Muscle of back (tissue), 11 donors: ENCODE results near the gene IFI6. TPM values are rescaled to one million over a fixed set of nuclear protein-coding genes. Genes with fewer than 3 reads are reported as not detected.
"Not testable (repeated sequence)": the region's sequence is repeated elsewhere in the genome, so short reads cannot be mapped to it uniquely, and the experiment has no call there.

Source experiments
- DNase-seq, 3 donors: peaks; one replicate each; pipeline versions ENCODE4 v3.0.0 to v3.0.0-alpha.2; 2013
- polyA plus RNA-seq, 10 donors: library from polyadenylated mRNA; unstranded; fragments of 120-200 nt; gene quantifications; one replicate each; pipeline ENCODE4 v1.2.1, GENCODE V29; 2013; ENCODE audit not compliant: insufficient read length in 10 of 10

Gene IFI6
- polyA plus RNA-seq, 10 donors, result 45.3 to 80.8 (median 67.3) TPM

- no peak for DNase-seq
Measured at GRCh38 chr1:27632387-27633297, 39.4 kb downstream of the IFI6 start.

DNA sequence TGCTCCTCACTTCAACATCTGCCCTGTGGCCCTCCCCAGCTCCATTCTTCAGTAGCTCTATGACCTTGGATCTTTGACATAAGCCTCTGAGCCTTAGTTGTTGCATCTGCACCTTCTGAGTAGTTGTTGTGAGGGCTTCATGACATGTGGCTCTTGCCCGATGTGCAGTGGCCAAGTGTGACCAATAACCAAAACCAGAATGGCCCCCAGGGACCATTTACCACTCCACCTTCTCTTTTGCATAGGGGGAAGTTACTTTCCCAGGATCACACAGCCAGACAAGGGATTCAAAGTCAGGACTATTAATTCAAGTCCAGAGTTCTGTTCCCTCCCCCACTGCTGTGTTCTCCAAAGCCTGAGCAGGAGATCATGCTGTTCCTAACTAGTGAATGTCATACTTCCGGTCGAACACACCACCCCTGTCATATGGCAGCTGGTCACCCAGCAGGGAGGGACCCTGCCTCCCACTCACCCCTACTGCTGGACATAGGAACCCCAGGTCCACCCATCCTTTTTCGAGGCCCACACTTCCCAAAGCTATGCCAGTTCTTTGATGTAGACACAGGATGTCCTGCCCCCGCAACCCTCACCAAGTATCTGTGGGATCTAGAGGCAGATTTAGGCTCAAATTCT, 41.0 kb downstream of the IFI6 start:
- DNase-seq, result no peak

DNA sequence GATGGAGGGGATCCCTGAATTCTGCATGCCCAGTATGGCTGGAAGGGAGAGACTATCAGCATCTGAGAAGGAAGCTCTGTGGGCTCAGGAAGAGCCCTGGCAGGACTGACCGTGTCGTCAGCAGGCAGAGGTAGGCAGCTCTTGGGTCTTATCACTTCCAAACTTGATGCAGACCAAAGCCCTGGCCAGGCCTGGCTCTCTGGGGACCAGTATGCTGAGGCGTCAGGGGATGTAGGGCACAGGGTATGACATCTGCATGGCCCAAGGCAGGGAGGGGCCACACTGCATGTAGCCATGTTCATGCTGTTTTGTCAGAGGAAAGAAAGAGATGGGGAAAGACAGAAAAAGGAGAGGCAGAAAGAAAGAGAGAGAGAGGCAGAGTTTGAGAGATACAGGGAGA, 43.3 kb downstream of the IFI6 start:
- no peak for DNase-seq

GRCh38 chr1:27627733-27628132, 44.3 kb downstream of the IFI6 start:
- DNase-seq, result not testable (repeated sequence)

DNA sequence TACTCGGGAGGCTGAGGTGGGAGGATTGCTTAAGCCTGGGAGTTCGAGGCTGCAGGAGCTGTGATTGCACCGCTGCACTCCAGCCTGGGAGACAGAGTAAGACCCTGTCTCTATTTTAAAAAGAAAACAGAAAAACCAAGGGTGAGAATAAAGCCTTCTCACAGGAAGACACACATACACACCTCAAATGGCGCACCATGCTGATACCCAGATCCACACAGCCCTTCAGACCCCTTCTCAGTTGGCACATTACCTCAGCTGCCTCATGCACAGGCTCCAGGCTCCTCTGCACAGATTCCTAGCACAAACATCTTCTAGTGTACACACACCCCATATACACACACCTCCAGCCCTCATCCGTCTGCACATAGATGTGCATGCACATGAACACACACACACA, 44.9 kb downstream of the IFI6 start:
- DNase-seq, result no peak

DNA sequence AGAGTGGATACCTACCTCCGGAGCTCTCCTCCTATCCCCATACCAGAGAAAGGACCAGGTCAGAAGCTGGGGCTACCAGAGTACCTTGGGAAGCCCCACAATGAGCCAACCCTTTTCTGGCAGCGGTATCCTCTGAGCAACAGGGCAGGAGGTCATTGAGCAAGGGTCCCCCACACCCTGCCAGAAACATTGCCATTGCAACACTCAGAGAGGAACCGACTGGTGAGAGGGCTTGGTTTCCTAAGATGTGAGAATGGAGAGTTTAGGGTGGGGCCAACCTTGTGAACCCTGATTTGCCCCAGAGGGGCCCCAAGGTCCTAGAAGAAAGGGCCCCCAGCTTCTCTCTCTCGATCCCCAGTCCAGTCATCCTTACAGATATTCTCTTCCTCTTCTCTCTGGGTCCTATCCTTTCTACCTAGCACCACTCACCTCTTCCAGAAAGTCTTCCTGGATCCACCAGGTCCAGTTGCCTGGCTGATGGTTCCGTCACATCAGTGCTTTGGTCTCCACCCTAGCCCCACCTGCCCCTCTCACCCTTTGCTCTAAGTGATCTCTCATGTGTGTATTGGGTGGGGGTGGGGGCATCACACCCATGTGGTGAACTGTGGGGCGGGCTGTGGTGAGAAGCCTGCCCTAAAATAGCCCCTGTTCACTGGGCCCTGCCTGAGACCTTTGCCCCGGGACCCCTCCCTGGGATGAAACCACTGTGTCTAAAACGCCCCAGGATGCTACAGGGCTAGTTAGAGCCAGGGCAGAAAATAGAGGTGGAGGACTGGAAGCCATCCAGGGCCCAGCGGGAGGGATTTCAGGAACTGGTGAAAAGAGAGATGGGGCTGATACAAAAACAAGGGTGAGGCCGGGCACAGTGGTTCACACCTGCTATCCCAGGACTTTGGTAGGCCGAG, 45.7 kb downstream of the IFI6 start:
- DNase-seq, result no peak

- DNase-seq, result no peak
Measured at GRCh38 chr1:27624467-27625178, 47.4 kb downstream of the IFI6 start.

DNA sequence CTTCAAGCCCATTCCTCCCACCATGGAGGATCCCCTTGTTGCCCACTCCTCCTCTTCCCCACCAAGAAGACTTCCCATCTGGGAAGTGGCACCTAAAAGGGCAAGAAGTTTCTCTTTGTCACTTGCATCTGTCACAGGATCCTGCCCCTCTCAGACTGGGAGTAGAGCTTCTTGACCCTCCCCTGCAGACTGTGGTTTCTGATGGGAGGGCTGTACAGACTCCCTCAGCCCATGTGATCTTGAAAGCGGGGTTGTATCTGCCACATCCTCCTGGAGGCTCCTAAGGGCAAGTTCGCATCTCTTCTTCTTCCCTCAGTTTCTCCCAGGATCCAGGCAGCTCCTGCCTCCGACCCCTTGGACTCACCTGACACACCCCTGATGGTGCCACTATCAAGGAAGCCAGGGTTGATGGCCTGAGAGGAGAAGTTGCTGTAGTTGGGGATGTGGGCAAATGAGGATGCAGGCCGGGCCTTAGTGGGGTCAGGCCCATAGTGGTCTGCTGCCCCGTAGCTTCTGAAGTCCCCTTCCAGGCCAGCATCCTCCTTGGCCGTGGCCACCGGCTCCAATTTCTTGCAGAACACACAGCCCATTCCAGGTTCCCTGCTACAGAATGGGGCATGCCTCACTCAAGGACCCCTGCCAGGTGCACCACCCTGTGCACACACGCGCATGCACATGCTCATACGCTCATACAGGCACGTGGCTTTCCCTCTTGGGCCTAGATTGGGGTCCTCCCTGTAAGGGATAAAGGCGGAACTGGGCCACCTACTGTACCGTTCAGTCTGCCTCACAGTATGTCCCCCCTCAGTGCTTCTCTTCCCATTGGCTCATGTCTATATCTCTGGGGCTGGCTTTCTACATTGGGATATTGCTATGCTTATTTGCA, 48.4 kb downstream of the IFI6 start:
- no peak for DNase-seq

- DNase-seq, result no peak
Measured at GRCh38 chr1:27622828-27623227, 49.2 kb downstream of the IFI6 start.

DNA sequence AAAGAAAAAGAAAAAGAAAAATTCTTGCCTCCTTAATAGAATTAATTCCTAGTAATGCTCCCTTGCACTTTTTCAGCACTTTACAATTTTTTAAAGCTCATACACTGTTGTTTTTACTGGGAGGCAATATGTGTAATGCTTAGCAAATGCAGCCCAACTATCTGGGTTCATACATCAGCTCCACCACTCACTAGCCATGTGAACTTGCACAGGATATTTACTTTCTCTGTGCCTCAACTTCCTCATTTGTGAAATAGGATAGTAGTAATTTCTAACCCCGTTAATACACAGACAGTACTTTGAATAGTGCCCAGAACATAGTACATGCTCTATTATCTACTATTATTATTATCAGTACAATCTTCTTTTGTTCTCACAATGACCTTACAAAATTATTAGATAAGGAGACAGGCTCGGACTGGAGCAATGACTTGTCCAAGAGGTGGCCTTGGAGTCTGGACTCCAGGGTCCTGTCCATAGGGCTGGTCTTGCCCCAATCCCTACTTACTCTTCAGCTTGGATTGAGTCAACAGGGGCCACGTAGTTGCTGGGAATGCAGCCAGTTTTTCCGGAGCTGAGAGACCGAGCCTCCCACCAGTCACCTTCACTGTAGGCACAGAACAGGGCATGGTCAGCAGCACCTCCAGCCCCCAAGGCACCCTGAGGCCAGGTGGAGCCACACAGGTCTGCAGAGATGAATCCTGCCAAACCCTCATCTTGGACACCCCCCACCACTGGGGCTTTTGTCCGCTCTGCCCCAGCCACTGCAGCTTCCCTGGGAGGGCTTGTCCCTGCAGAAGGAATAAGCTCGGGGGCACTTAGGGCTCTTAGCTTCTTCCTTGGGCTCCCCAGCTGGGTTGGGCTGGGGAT, 50.7 kb downstream of the IFI6 start:
- DNase-seq, result no peak

DNA sequence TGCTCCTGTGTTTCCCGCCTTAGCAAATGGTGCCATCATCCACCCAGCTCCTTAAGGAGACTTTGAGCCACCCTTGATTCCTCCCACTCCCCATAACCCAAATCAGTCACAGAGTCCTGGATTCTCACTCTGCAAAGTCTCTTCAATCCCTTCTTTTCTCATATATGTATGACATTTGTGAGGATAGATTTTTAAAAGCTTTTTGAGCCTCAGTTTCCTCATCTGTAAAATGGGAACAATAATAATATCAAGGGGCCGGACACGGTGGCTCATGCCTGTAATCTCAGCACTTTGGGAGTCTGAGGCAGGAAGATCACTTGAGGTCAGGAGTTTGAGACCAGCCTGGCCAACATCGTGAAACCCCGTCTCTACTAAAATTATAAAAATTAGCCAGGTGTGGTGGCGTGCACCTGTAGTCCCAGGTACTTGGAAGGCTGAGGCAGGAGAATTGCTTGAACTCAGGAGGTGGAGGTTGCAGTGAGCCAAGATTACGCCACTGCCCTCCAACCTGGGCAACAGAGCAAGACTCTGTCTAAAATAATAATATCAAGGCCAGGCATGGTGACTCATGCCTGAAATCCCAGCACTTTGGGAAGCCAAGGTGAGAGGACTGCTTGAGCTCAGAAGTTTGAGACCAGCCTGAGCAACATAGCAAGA, 52.1 kb downstream of the IFI6 start:
- not testable (repeated sequence) for DNase-seq

GRCh38 chr1:27618341-27619082, 53.5 kb downstream of the IFI6 start:
- DNase-seq, result peak in 1 of 3 donors; percentile 14

DNA sequence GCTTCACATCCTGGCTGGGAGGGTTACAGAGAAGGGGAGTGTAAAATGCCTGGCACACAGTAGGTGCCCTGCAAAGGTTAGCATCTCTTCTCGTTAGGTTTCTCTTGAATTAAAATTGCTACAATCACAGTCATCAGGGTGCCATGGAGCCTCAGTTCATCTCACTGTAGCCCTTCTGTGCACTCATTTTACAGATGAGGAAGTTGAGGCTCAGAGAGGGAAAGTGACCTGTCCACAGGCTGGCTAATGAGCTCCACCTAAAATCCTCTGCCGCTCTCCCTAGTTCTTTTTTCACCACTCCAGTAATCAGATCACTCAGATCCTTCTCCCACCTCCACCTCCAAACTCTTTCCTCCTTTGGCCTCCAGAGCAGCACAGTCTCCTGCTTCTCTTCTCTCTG, 54.6 kb downstream of the IFI6 start:
- DNase-seq, result no peak

GRCh38 chr1:27616441-27616840, 55.6 kb downstream of the IFI6 start:
- DNase-seq, result peak in 1 of 3 donors; percentile 1
